Activated CD8-positive, alpha-beta T cell treated with anti-CD3 and anti-CD28 coated beads, Interleukin-2, amount 10 ng/mL, durations not matched to agents 7 days and 5 days (primary cell): ENCODE results near the gene CNOT6L. TPM values are rescaled to one million over a fixed set of nuclear protein-coding genes. Genes with fewer than 3 reads are reported as not detected.

Experiments
- ATAC-seq: fragments of 150-1000 bp; cut with Tn5 transposase; one replicate; pipeline ENCODE4 v1.10.0; 2021; ENCODE audit warnings: moderate library complexity
- CTCF ChIA-PET: fragments of 350-600 bp; sonication (Branson Sonifier 250); formaldehyde crosslinking; loops from one replicate; lab custom pipeline; 2021; ENCODE audit warnings: antibody characterized with exemption; lab: Charles Lee
- POLR2A ChIA-PET: fragments of 350-600 bp; sonication (Branson Sonifier 250); formaldehyde crosslinking; loops from one replicate; lab custom pipeline; 2021; ENCODE audit warnings: antibody characterized with exemption; lab: Charles Lee
- DNase-seq: peaks from one replicate; pipeline ENCODE4 v3.0.0-alpha.2; 2020
- H3K27ac Mint-ChIP-seq: one replicate; pipeline ENCODE4 v1.8.0; 2021; ENCODE audit warnings: mild to moderate bottlenecking, mixed read lengths
- H3K27me3 Mint-ChIP-seq: one replicate; pipeline ENCODE4 v1.8.0; 2021; ENCODE audit warnings: low read depth, mixed read lengths
- H3K36me3 Mint-ChIP-seq: one replicate; pipeline ENCODE4 v1.8.0; 2021; ENCODE audit warnings: low read depth, mixed read lengths
- H3K4me1 Mint-ChIP-seq: one replicate; pipeline ENCODE4 v1.8.0; 2021; ENCODE audit warnings: low read depth, mixed read lengths
- H3K4me3 Mint-ChIP-seq: one replicate; pipeline ENCODE4 v1.8.0; 2021; ENCODE audit warnings: mild to moderate bottlenecking, mixed read lengths
- H3K9me3 Mint-ChIP-seq: one replicate; pipeline ENCODE4 v1.8.0; 2022; ENCODE audit warnings: mixed read lengths; ENCODE audit not compliant: insufficient read depth
- total RNA-seq, 2 experiments: library from RNA; stranded (reverse); gene quantifications; one replicate each; pipeline ENCODE4 v1.2.3, GENCODE V29; 2021

CNOT6L gene
- total RNA-seq, 2 experiments from 2014 or later: 107 to 108 TPM

GRCh38 chr4:77712675-77713074, 106.5 kb downstream of the CNOT6L start:
- CTCF ChIA-PET: no interaction called here
- no peak for ATAC-seq
- Mint-ChIP-seq H3K27me3 (no peaks in the 10 kb centered on the region), H3K4me3 (no peak overlapping the region), H3K9me3 (no peaks in the 10 kb centered on the region), H3K27ac (no peak overlapping the region), H3K4me1 (peaks cover 34% of the 10 kb centered on the region), H3K36me3 (peaks cover 59% of the 10 kb centered on the region)
- POLR2A ChIA-PET: no interaction called here
- no peak for DNase-seq

GRCh38 chr4:77711469-77711868, 107.7 kb downstream of the CNOT6L start:
- Mint-ChIP-seq H3K27ac (no peak overlapping the region), H3K4me1 (peaks cover 23% of the 10 kb centered on the region), H3K4me3 (no peak overlapping the region), H3K36me3 (peaks cover 50% of the 10 kb centered on the region), H3K27me3 (no peaks in the 10 kb centered on the region), H3K9me3 (no peaks in the 10 kb centered on the region)
- ChIA-PET CTCF (no interaction called here), POLR2A (no interaction called here)
- ATAC-seq (no peak), DNase-seq (no peak)

DNA sequence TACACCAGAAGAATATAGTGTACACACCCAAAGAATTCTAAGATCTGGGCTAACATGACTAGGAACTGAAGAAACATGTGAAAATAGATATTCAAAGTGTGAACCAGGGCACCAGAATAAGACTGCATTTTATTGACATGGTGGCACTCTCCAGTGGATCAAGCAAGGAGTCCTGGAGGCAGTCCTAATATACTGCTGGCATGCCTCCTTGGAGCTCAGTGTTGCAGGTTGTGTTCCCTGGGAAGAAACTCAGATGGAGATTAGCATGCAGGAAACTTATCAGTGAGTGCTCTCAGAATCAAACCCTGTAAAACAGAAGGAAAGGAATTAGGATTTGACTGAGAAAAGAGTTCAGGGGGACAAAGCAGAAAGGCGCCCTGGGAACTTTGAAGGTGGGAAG, 108.5 kb downstream of the CNOT6L start:
- ATAC-seq: no peak
- CTCF ChIA-PET: no interaction called here
- H3K4me1 Mint-ChIP-seq: peaks cover 15% of the 10 kb centered on the region

DNA sequence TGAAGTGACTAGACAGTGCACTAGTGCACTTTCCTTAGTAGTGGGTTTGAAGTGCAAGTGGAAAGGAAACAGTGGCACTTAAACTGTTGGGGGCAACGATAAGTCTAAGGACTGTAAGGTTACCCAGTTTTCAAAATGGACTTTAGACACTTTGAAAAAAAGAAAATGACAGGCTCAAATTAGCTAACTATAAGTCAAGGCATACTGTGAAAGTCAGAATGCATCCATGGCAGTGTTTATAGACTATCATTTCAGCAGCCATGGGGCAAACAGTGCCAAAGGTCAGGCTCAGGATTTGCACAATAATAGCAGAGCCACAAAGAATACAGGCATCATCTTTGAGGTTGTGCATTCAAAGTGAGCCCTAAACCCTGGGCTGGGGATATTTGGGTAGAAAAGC, 109.1 kb downstream of the CNOT6L start:
- DNase-seq: no peak
- ChIA-PET CTCF (no interaction called here), POLR2A (no interaction called here)
- Mint-ChIP-seq H3K27me3 (no peaks in the 10 kb centered on the region), H3K4me1 (peaks cover 10% of the 10 kb centered on the region), H3K27ac (no peak overlapping the region), H3K9me3 (no peaks in the 10 kb centered on the region), H3K36me3 (peaks cover 41% of the 10 kb centered on the region), H3K4me3 (no peak overlapping the region)
- ATAC-seq: no peak

More for the DNA sequence above, 108.5 kb downstream of the CNOT6L start:
- DNase-seq: no peak
- no peak overlapping the region for H3K4me3 Mint-ChIP-seq
- no peaks in the 10 kb centered on the region for H3K27me3 Mint-ChIP-seq
- no peak overlapping the region for H3K27ac Mint-ChIP-seq
- POLR2A ChIA-PET: no interaction called here
- H3K9me3 Mint-ChIP-seq: no peaks in the 10 kb centered on the region
- peaks cover 43% of the 10 kb centered on the region for H3K36me3 Mint-ChIP-seq

DNA sequence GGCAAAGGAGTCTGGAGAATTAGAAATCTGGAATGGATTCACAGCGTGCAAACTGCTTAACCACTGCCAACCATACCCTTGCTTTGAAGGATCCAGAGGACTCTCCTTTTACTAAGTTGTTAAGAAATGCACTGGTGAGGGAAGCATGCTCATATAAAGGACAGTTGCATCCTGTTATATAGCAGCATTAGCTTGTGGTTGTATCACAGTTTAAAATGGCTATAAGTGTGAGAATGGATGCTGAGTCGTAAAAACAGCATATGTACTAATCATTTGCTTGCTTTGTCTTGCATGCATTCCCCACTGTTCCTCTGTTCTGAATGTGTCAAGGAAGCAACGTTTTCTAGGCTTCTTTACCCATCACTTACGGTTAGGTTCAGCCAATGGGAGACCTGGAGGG, 112.5 kb downstream of the CNOT6L start:
- ChIA-PET CTCF (no interaction called here), POLR2A (no interaction called here)
- ATAC-seq (no peak), DNase-seq (no peak)
- Mint-ChIP-seq H3K9me3 (no peaks in the 10 kb centered on the region), H3K36me3 (peaks cover 16% of the 10 kb centered on the region), H3K27me3 (peaks cover 11% of the 10 kb centered on the region), H3K4me1 (no peaks in the 10 kb centered on the region), H3K4me3 (no peak overlapping the region), H3K27ac (no peak overlapping the region)

DNA sequence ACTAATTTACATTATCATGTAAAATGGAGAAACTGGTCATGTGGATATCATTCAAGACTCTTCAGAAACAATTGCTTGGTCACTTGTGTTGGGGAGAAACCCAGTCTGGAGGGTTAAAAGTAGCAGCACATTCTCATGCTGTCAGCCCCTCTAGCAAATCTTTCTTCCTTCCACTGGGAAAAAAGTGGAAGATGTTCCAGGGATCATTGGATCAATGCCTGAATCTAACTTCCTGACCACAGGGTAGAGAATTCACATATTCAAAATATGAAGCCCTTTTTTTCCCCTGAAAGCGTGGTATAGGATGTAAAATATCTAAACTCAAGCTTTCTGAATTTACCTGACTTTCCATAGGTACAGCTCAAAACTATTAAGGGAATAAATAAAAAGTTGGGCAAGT, 115.5 kb downstream of the CNOT6L start:
- H3K27ac Mint-ChIP-seq: no peak overlapping the region
- H3K4me3 Mint-ChIP-seq: no peak overlapping the region
- no peaks in the 10 kb centered on the region for H3K36me3 Mint-ChIP-seq
- DNase-seq (no peak), ATAC-seq (no peak)
- no peaks in the 10 kb centered on the region for H3K9me3 Mint-ChIP-seq
- CTCF ChIA-PET: no interaction called here
- H3K27me3 Mint-ChIP-seq: peaks cover 12% of the 10 kb centered on the region
- POLR2A ChIA-PET: no interaction called here
- H3K4me1 Mint-ChIP-seq: no peaks in the 10 kb centered on the region

DNA sequence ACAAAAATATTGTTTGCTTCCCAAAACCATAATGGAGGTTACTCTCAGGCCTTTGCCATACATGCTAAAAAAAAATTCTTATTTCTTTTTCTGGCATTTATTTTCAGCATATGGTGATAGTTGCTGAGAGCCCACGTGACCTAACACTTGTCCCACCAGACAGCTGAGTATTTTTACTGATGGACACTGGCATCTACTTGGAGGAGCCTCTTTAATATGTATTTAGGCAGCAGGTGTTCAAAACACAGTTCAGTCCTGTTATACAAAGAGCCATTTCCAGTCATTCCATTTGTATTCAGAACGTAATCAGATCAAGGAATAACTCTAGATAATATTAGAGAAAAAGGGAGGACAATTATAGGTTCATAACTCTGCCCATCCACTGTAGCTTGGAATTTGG, 118.0 kb downstream of the CNOT6L start:
- ATAC-seq (no peak), DNase-seq (no peak)
- Mint-ChIP-seq H3K27me3 (peaks cover 12% of the 10 kb centered on the region), H3K27ac (no peak overlapping the region), H3K4me3 (no peak overlapping the region), H3K4me1 (no peaks in the 10 kb centered on the region), H3K9me3 (no peaks in the 10 kb centered on the region), H3K36me3 (no peaks in the 10 kb centered on the region)
- ChIA-PET CTCF (no interaction called here), POLR2A (no interaction called here)

DNA sequence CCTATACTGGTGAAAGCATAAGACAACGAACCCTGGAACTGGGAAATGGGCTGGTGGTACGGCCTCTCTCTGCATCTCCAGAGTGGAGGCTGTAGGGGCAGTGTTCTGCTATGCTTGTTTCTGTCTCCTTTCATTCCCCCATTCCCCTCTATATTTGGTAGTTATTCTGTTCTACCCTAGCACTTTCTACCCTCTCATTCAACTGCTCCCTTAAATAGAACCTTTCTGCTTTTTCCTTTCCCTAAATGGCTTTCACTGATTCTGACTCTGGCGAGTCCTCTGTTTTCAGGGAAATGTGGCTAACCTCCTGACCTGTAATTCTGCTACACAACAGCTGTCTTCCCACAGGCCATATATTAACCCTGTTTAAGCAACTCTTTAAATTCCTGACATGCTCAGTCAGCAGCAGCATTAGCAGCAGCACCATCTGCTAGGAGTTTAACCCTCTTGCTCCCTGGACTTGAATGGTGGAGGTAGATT, 119.4 kb downstream of the CNOT6L start:
- H3K4me1 Mint-ChIP-seq: no peaks in the 10 kb centered on the region
- H3K36me3 Mint-ChIP-seq: no peaks in the 10 kb centered on the region
- peaks cover 12% of the 10 kb centered on the region for H3K27me3 Mint-ChIP-seq
- POLR2A ChIA-PET: no interaction called here
- no peak overlapping the region for H3K4me3 Mint-ChIP-seq
- no peak for ATAC-seq
- CTCF ChIA-PET: no interaction called here
- H3K9me3 Mint-ChIP-seq: no peaks in the 10 kb centered on the region
- H3K27ac Mint-ChIP-seq: no peak overlapping the region
- DNase-seq: no peak

- Mint-ChIP-seq H3K4me3 (no peak overlapping the region), H3K27ac (no peak overlapping the region), H3K9me3 (no peaks in the 10 kb centered on the region), H3K36me3 (no peaks in the 10 kb centered on the region), H3K4me1 (no peaks in the 10 kb centered on the region), H3K27me3 (peaks cover 8% of the 10 kb centered on the region)
- ATAC-seq (no peak), DNase-seq (peak; percentile 35)
- ChIA-PET POLR2A (no interaction called here), CTCF (interaction anchor here (0.9 to 1.0 kb wide), 2 partner anchors 26 to 120 kb away, joined by 3 read pairs; no protein-coding TSS in a partner anchor)
These were observed 121.1 kb downstream of the CNOT6L start for GRCh38 chr4:77697860-77698590.

- Mint-ChIP-seq H3K4me3 (no peak overlapping the region), H3K36me3 (no peaks in the 10 kb centered on the region), H3K27ac (no peak overlapping the region), H3K4me1 (no peaks in the 10 kb centered on the region), H3K27me3 (no peaks in the 10 kb centered on the region), H3K9me3 (no peaks in the 10 kb centered on the region)
- ATAC-seq (no peak), DNase-seq (no peak)
- CTCF ChIA-PET: interaction anchor here (0.7 kb wide), 1 partner anchor 95 kb away, joined by 3 read pairs; no protein-coding TSS in a partner anchor
- POLR2A ChIA-PET: no interaction called here
These were observed 123.4 kb downstream of the CNOT6L start for GRCh38 chr4:77695774-77696173.

DNA sequence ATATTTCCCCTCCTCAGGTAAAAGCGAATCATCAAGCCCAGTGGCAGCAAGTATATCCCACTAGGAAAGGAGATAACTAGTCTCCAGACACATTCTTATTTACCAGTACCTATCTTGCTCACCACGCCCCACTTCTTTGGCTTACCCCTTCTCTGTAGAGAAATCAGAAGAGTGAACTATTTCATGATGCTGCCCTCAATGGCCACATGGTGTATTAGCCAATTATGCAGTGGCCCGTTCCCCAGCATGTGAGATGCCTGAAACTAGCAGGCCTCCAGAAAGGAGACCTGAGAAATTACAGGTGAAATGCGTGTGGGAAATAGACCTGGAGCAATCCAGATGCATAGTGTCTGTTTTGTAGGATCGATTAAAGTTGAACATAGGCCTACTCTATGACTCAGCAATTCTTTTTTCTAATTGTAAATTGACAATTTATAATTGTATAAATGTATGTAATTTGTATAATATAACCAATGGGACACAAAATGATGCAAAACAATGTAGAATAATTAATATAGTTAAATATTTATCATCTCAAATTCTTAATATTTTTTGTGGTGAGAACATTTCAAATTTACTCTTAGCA, 126.2 kb downstream of the CNOT6L start:
- H3K9me3 Mint-ChIP-seq: no peaks in the 10 kb centered on the region
- CTCF ChIA-PET: no interaction called here

DNA sequence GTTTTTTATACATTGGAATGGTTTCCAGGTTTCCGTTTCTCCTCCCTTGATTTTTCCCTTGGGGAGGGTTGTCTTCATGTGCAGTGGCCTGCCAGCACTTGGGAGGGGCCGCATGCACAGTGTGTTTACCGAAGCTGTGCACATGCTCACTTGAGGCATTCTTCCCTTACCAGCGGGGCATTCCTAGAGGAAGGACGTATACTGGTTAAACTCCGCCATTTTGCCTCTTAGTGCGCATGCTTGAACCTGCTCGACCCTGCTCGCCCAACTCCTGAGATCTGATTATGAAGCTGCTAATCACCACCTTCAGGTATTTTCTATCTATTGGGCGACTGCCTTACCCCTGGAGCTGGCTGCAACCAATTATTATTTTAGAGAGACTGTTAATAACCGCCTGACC, 137.4 kb downstream of the CNOT6L start:
- Mint-ChIP-seq H3K4me3 (no peak overlapping the region), H3K9me3 (no peaks in the 10 kb centered on the region), H3K4me1 (no peaks in the 10 kb centered on the region), H3K27me3 (peaks cover 10% of the 10 kb centered on the region), H3K27ac (no peak overlapping the region), H3K36me3 (no peaks in the 10 kb centered on the region)
- ATAC-seq (no peak), DNase-seq (no peak)
- ChIA-PET POLR2A (no interaction called here), CTCF (no interaction called here)

More for the DNA sequence above, 126.2 kb downstream of the CNOT6L start:
- DNase-seq (no peak), ATAC-seq (no peak)
- Mint-ChIP-seq H3K4me3 (no peak overlapping the region), H3K27ac (no peak overlapping the region), H3K4me1 (no peaks in the 10 kb centered on the region), H3K36me3 (no peaks in the 10 kb centered on the region), H3K27me3 (peaks cover 6% of the 10 kb centered on the region)
- POLR2A ChIA-PET: no interaction called here
